ENCODE measurements around the gene LCLAT1.

DNA sequence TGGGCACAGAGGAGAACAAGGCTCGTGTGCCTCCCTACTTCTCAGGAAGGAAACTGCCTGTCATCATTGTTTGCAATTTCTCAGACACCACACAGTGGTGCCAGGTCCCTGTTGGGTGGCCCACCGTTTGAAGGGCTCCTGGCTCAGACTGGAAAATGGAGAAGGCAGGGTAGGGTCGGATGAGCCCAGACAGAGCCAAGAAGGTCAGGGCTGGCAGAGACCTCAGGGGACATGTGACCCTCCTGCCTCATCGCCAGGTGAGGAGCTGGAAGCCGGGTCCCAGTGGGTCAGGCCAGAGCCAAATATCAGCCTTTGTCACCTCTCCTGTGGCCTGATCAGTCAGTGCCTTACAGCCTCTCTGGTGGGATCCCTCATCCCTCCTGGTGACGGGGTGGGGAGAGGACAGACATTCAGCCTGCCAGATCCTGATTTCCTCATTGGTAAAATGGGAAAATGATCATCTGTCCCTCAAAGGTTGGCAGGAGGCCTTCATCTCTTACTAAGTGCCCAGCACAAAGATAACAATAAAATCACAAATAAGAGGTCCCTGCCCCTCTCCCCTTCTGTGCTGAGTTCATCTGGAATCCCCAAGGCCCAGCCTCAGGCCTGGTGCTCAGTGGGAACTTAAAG is 242.6 kb downstream of the LCLAT1 start:
- TF ChIP-seq, protein P1, sequence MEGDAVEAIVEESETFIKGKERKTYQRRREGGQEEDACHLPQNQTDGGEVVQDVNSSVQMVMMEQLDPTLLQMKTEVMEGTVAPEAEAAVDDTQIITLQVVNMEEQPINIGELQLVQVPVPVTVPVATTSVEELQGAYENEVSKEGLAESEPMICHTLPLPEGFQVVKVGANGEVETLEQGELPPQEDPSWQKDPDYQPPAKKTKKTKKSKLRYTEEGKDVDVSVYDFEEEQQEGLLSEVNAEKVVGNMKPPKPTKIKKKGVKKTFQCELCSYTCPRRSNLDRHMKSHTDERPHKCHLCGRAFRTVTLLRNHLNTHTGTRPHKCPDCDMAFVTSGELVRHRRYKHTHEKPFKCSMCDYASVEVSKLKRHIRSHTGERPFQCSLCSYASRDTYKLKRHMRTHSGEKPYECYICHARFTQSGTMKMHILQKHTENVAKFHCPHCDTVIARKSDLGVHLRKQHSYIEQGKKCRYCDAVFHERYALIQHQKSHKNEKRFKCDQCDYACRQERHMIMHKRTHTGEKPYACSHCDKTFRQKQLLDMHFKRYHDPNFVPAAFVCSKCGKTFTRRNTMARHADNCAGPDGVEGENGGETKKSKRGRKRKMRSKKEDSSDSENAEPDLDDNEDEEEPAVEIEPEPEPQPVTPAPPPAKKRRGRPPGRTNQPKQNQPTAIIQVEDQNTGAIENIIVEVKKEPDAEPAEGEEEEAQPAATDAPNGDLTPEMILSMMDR (optimal IDR thresholded peaks at IDR 0.05 in 1 of 3, IDR thresholded peaks at IDR 0.05 in 1 of 3, conservative IDR thresholded peaks at IDR 0.05 in 1 of 3; ENCODE audit: extremely low read depth in 1 of 3, insufficient read depth in 2 of 3, low read length in 3 of 3) = no peak
- TF ChIP-seq EZH2 (IDR thresholded peaks at IDR 0.05; ENCODE audit: low read length) = no peak
